Transverse colon (tissue), 4 donors: ENCODE measurements around the gene CELSR3. TPM values are rescaled to one million over a fixed set of nuclear protein-coding genes. Genes with fewer than 3 reads are reported as not detected.

Source experiments
- DNase-seq: peaks from one replicate; pipeline ENCODE4 v3.0.0-alpha.2; 2019
- H3K27ac ChIP-seq, 4 donors: fragments of 200-600 bp; sonication (generic); 2 replicates each; pipeline ENCODE4 v1.5.1; 2016 to 2018; ENCODE audit warnings: inconsistent platforms in 4 of 4
- H3K27me3 ChIP-seq: fragments of 200-600 bp; sonication (generic); 2 replicates; pipeline ENCODE4 v1.5.1; 2017; ENCODE audit warnings: inconsistent platforms
- H3K36me3 ChIP-seq, 4 donors: fragments of 200-600 bp; sonication (generic); 2 replicates each; pipeline ENCODE4 v1.5.1; 2017 to 2019; ENCODE audit warnings: inconsistent platforms in 4 of 4
- H3K4me1 ChIP-seq, 4 donors: fragments of 200-600 bp; sonication (generic); 2 replicates each; pipeline ENCODE4 v1.5.1; 2017 to 2020; ENCODE audit warnings: inconsistent platforms in 4 of 4
- H3K4me3 ChIP-seq, 4 donors: fragments of 200-600 bp; sonication (generic); 1 replicate in 1 of 4; 2 replicates in 3 of 4; pipeline versions ENCODE4 v1.5.1 to v1.6.1; 2017 to 2019; ENCODE audit warnings: inconsistent platforms in 4 of 4
- H3K9me3 ChIP-seq, 2 donors: fragments of 200-600 bp; sonication (generic); 2 replicates each; pipeline ENCODE4 v1.5.1; 2017 to 2019; ENCODE audit warnings: inconsistent platforms in 2 of 2
- EP300 ChIP-seq: sonication (generic); formaldehyde crosslinking; IDR thresholded peaks from one replicate; pipeline ENCODE4 v1.6.1; 2017; ENCODE audit warnings: antibody characterized with exemption, low read depth
- POLR2A ChIP-seq: fragments of 450-650 bp; IDR thresholded peaks from one replicate; pipeline ENCODE4 v1.6.1; 2016; ENCODE audit warnings: antibody characterized with exemption, mild to moderate bottlenecking, moderate library complexity
- POLR2AphosphoS5 ChIP-seq, 3 donors: sonication (generic); formaldehyde crosslinking; IDR thresholded peaks; one replicate each; pipeline ENCODE4 v1.6.1; 2016; ENCODE audit warnings: antibody characterized with exemption in 3 of 3
- WGBS, 2 donors: methylation state at CpG; one replicate each; pipeline ENCODE4 v1.1.5; 2018; ENCODE audit warnings: low coverage in 1 of 2; 5-methylcytosine and 5-hydroxymethylcytosine counted together
- in situ Hi-C, 4 donors: fragments of 200-750 bp; cut with MboI; loops; one replicate each; pipeline versions ENCODE4 v1.15.0 to v1.15.1; 2017; ENCODE audit warnings: low sequenced_read_pairs in 3 of 4, low pct_ligation_motif_present in 1 of 4, low pct_unique_long_range_greater_than_20kb in 1 of 4
- intact Hi-C: fragments of 100-400 bp; cut with DNase I; formaldehyde crosslinking; loops from one replicate; pipeline ENCODE4 v1.15.1; 2023; ENCODE audit warnings: low total_unique reads
- total RNA-seq, 4 donors: library from RNA; depleted of rRNA; stranded (reverse); fragments of >200 nt; gene quantifications; one replicate each; pipeline ENCODE4 v1.1.0, GENCODE V29; 2016
- TF ChIP-seq, protein P1 (sequence below), 5 experiments: fragments of 200-600 bp in 3 of 5; fragments of 450-650 bp in 2 of 5; sonication (generic) in 3 of 5; IDR thresholded peaks; 1 replicate in 2 of 5; 2 replicates in 3 of 5; pipeline ENCODE4 v1.5.1; 2016 to 2017; ENCODE audit warnings: antibody characterized with exemption in 5 of 5, inconsistent platforms in 3 of 5, mild to moderate bottlenecking in 2 of 5, moderate library complexity in 1 of 5

Gene CELSR3
- total RNA-seq, 4 donors from 2014 or later: 1.2 to 15.0 (median 3.9) TPM

GRCh38 chr3:48678056-48678455 is 15.4 kb upstream of the CELSR3 start:
- WGBS, 2 donors: 82 to 91% methylated on average over 3 to 4 of the region's 4 CpGs
- Histone ChIP-seq H3K27ac (no peak overlapping the region), H3K9me3 (no peaks in the 10 kb centered on the region), H3K27me3 (no peaks in the 10 kb centered on the region), H3K36me3 (peaks cover 0 to 18% (median 4%) of the 10 kb centered on the region in 4 donors), H3K4me1 (peaks cover 0 to under 1% (median under 1%) of the 10 kb centered on the region in 4 donors), H3K4me3 (no peak overlapping the region)
- intact Hi-C loops: no loop called here
- in situ Hi-C loops: no loop called here
- TF ChIP-seq EP300 (no peak), POLR2AphosphoS5 (IDR thresholded peaks at IDR 0.05) (no peak), POLR2A (no peak)
- TF ChIP-seq, protein P1, sequence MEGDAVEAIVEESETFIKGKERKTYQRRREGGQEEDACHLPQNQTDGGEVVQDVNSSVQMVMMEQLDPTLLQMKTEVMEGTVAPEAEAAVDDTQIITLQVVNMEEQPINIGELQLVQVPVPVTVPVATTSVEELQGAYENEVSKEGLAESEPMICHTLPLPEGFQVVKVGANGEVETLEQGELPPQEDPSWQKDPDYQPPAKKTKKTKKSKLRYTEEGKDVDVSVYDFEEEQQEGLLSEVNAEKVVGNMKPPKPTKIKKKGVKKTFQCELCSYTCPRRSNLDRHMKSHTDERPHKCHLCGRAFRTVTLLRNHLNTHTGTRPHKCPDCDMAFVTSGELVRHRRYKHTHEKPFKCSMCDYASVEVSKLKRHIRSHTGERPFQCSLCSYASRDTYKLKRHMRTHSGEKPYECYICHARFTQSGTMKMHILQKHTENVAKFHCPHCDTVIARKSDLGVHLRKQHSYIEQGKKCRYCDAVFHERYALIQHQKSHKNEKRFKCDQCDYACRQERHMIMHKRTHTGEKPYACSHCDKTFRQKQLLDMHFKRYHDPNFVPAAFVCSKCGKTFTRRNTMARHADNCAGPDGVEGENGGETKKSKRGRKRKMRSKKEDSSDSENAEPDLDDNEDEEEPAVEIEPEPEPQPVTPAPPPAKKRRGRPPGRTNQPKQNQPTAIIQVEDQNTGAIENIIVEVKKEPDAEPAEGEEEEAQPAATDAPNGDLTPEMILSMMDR (IDR thresholded peaks at IDR 0.05): no peak
- no peak for DNase-seq

DNA sequence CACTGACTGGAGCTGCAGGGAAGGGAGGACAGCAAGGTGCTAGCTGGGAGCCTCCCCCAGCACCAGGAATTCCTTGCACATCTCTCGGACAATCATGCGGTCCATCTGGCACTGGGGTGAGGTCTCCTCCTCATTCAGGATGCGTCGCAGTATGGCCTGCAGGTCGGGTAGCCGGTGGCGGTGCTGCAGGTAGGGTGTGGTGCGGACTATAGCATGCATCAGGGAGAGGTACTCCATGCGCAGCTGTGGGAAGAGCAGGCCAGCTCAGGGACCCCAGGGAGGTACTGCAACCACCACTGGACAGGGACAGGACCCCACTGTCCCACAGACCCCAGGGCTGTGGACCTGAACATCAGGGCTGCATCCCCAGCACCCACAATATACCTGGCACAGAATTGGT is 11.8 kb upstream of the CELSR3 start:
- no peak for DNase-seq
- 93% methylated on average over 9 of the region's 9 CpGs; no CpG with 5 or more reads in 1 of the 2 donors for WGBS, 2 donors
- no peaks in the 10 kb centered on the region for H3K36me3 ChIP-seq

DNA sequence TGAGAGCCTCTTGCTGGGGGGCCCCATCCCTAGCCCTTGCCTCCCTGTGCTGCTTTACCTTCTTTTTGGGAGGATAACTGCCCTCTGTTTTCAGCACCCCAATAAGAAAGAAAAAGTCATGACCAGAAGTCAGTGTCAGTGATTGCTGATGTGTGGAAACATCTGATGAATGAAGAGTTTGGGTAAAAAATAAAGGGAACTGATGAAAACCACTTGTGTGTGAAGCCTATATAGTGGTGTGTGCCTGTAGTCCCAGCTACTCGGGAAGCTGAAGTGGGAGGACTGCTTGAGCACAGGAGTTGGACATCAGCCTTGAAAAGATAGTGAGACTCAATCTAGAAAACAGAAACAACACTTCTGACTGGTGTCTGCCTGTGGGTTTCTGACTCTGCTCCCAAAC is 9.8 kb upstream of the CELSR3 start:
- TF ChIP-seq POLR2AphosphoS5 (IDR thresholded peaks at IDR 0.05) (no peak), POLR2A (no peak), EP300 (no peak)
- TF ChIP-seq, protein P1 (IDR thresholded peaks at IDR 0.05): no peak
- no peak for DNase-seq
- no peaks in the 10 kb centered on the region for H3K27me3 ChIP-seq
- WGBS, 2 donors: 45 to 75% methylated on average over 1 of the region's 1 CpG
- H3K4me3 ChIP-seq: no peak overlapping the region
- intact Hi-C loops (no loop called here), in situ Hi-C loops (no loop called here)
- H3K27ac ChIP-seq: no peak overlapping the region
- no peaks in the 10 kb centered on the region for H3K36me3 ChIP-seq
- no peaks in the 10 kb centered on the region for H3K4me1 ChIP-seq
- H3K9me3 ChIP-seq: no peaks in the 10 kb centered on the region

More for the DNA sequence above, 11.8 kb upstream of the CELSR3 start:
- Histone ChIP-seq H3K27ac (no peak overlapping the region), H3K4me3 (no peak overlapping the region), H3K9me3 (no peaks in the 10 kb centered on the region), H3K4me1 (no peaks in the 10 kb centered on the region), H3K27me3 (no peaks in the 10 kb centered on the region)
- in situ Hi-C loops: no loop called here
- intact Hi-C loops: no loop called here
- TF ChIP-seq, protein P1 (IDR thresholded peaks at IDR 0.05): no peak
- no peak for TF ChIP-seq EP300

- 90% methylated on average over 2 to 4 of the region's 4 CpGs for WGBS, 2 donors
- no peaks in the 10 kb centered on the region for H3K36me3 ChIP-seq
- in situ Hi-C loops: no loop called here
- H3K27me3 ChIP-seq: peaks cover 28% of the 10 kb centered on the region
- intact Hi-C loops: no loop called here
- no peaks in the 10 kb centered on the region for H3K9me3 ChIP-seq
- H3K4me1 ChIP-seq: peaks cover 6 to 26% (median 18%) of the 10 kb centered on the region in 4 donors
- no peak overlapping the region for H3K4me3 ChIP-seq
- H3K27ac ChIP-seq: peak overlapping the region in 1 of 4 donors; percentile 75
- DNase-seq: no peak
- TF ChIP-seq EP300 (no peak), POLR2A (no peak), POLR2AphosphoS5 (IDR thresholded peaks at IDR 0.05) (no peak)
- TF ChIP-seq, protein P1 (IDR thresholded peaks at IDR 0.05): no peak
Observed at GRCh38 chr3:48664929-48665328, 2.2 kb upstream of the CELSR3 start.
